Trophoblast cell (in vitro differentiated cells and primary cell): ENCODE results near the gene SEPTIN10.
"Not testable (repeated sequence)": the region's sequence is repeated elsewhere in the genome, so short reads cannot be mapped to it uniquely, and the experiment has no call there.

Source experiments
- DNase-seq, 2 donors: peaks; one replicate each; pipeline ENCODE4 v3.0.0-alpha.2; 2016
- H2AFZ ChIP-seq: 2 replicates; pipeline ENCODE4 v1.6.1; 2013; ENCODE audit warnings: low read length, moderate library complexity, mild to moderate bottlenecking; ENCODE audit not compliant: insufficient read depth, poor library complexity
- H2AK5ac ChIP-seq: 2 replicates; pipeline ENCODE4 v1.6.1; 2013; ENCODE audit warnings: mild to moderate bottlenecking, low read length
- H2BK120ac ChIP-seq: 2 replicates; pipeline ENCODE4 v1.6.1; 2013; ENCODE audit warnings: low read length, mild to moderate bottlenecking, moderate library complexity; ENCODE audit not compliant: insufficient read depth, poor library complexity
- H2BK12ac ChIP-seq: 2 replicates; pipeline ENCODE4 v1.6.1; 2013; ENCODE audit warnings: mild to moderate bottlenecking, low read length, moderate library complexity
- H2BK5ac ChIP-seq: 2 replicates; pipeline ENCODE4 v1.6.1; 2013; ENCODE audit warnings: low read length, low read depth, moderate library complexity, mild to moderate bottlenecking; ENCODE audit not compliant: poor library complexity
- H3K14ac ChIP-seq: 2 replicates; pipeline ENCODE4 v1.6.1; 2013; ENCODE audit warnings: mild to moderate bottlenecking, low read length
- H3K18ac ChIP-seq: 2 replicates; pipeline ENCODE4 v1.6.1; 2013; ENCODE audit warnings: mild to moderate bottlenecking, low read length
- H3K23ac ChIP-seq: 2 replicates; pipeline ENCODE4 v1.6.1; 2013; ENCODE audit warnings: low read length
- H3K27ac ChIP-seq: 2 replicates; pipeline ENCODE4 v1.5.1; 2013; ENCODE audit warnings: low read depth, mild to moderate bottlenecking, inconsistent platforms, low read length, moderate library complexity
- H3K27me3 ChIP-seq: 2 replicates; pipeline ENCODE4 v1.6.1; 2013; ENCODE audit warnings: inconsistent platforms, mild to moderate bottlenecking, low read length, moderate library complexity; ENCODE audit not compliant: insufficient read depth
- H3K36me3 ChIP-seq, 2 experiments: 1 replicate in 1 of 2; 2 replicates in 1 of 2; pipeline ENCODE4 v1.6.1; 2013; ENCODE audit warnings: low read length in 2 of 2, mild to moderate bottlenecking in 2 of 2, moderate library complexity in 1 of 2; ENCODE audit not compliant: insufficient read depth in 2 of 2, control insufficient read depth in 1 of 2
- H3K4ac ChIP-seq: 2 replicates; pipeline ENCODE4 v1.6.1; 2013; ENCODE audit warnings: low read depth, mild to moderate bottlenecking, low read length, moderate library complexity
- H3K4me1 ChIP-seq, 2 experiments: 1 replicate in 1 of 2; 2 replicates in 1 of 2; pipeline ENCODE4 v1.6.1; 2013; ENCODE audit warnings: low read length in 2 of 2, mild to moderate bottlenecking in 2 of 2, moderate library complexity in 1 of 2; ENCODE audit not compliant: insufficient read depth in 2 of 2, control insufficient read depth in 1 of 2
- H3K4me2 ChIP-seq: 2 replicates; pipeline ENCODE4 v1.6.1; 2013; ENCODE audit warnings: inconsistent platforms, mild to moderate bottlenecking, low read length, moderate library complexity
- H3K4me3 ChIP-seq: 2 replicates; pipeline ENCODE4 v1.5.1; 2013; ENCODE audit warnings: mild to moderate bottlenecking, low read depth, low read length, inconsistent platforms
- H3K79me1 ChIP-seq: one replicate; pipeline ENCODE4 v1.6.1; 2013; ENCODE audit warnings: low read length
- H3K79me2 ChIP-seq: 2 replicates; pipeline ENCODE4 v1.6.1; 2013; ENCODE audit warnings: low read length, mild to moderate bottlenecking; ENCODE audit not compliant: control insufficient read depth, insufficient read depth, poor library complexity
- H3K9ac ChIP-seq: 2 replicates; pipeline ENCODE4 v1.6.1; 2013; ENCODE audit warnings: mild to moderate bottlenecking, low read length
- H3K9me3 ChIP-seq: 2 replicates; pipeline ENCODE4 v1.6.1; 2013; ENCODE audit warnings: low read depth, mild to moderate bottlenecking, control low read depth, inconsistent platforms, low read length; ENCODE audit not compliant: insufficient read depth
- H4K12ac ChIP-seq: 2 replicates; pipeline ENCODE4 v1.6.1; 2013; ENCODE audit warnings: low read depth, mild to moderate bottlenecking, low read length, moderate library complexity
- H4K8ac ChIP-seq: 2 replicates; pipeline ENCODE4 v1.6.1; 2013; ENCODE audit warnings: low read depth, mild to moderate bottlenecking, low read length, moderate library complexity
- H4K91ac ChIP-seq: one replicate; pipeline ENCODE4 v1.6.1; 2013; ENCODE audit warnings: low read depth, mild to moderate bottlenecking, low read length, moderate library complexity
- WGBS: extraction: QIAGEN DNeasy Blood & Tissue Kit; methylation state at CpG from one replicate; pipeline ENCODE4 v1.1.7; 2013; ENCODE audit warnings: missing lambda C conversion rate; ENCODE audit not compliant: insufficient read length, insufficient coverage; ENCODE audit errors: extremely low coverage; 5-methylcytosine and 5-hydroxymethylcytosine counted together

Gene SEPTIN10

DNA sequence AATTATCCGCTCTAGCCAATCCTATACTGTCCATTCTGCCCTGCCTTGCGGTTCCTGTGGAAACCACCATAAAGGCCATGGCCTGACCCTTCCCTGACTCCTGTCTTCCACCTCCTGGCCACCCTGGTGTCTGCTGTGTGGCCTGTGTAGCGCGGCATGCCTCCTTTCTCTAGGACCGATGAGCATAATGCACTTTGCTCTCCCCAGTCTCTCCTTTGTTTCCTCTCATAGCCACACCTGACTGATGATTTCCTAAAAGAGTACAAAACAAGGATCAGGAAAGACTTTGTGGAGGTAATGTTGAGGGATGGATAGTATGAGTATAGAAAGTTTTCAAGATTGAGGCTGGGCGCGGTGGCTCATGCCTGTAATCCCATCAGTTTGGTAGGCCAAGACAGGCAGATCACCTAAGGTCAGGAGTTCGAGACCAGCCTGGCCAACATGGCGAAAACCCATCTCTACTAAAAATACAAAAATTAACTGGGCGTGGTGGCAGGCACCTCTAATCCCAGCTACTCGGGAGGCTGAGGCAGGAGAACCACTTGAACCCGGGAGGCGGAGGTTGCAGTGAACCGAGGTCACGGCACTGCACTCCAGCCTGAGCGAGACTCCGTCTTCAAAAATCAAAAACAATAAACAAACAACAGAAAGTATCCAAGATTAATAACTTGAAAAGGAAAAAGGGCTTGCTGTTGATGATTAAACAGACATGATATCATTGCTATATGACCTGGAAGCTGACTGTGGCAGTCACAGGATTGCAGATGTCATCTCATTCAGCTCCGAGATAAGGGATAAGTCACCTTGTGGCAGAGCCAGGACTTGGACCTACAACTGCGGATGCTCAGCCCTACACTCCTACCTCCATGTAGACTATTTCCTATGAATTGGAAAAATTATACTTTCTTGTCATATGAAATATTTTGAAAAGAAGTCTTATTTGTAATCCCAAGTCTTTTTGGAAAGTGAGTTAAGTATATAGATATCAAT lies 17.0 kb upstream of the SEPTIN10 start:
- no peak overlapping the region for H3K23ac ChIP-seq
- H2AFZ ChIP-seq = no peak overlapping the region
- H3K14ac ChIP-seq = no peak overlapping the region
- no peak overlapping the region for H3K4ac ChIP-seq
- peaks cover 2% of the 10 kb centered on the region for H3K9me3 ChIP-seq
- H3K27ac ChIP-seq = peak overlapping the region; percentile 11
- no CpG with 5 or more reads among the region's 19 CpGs for WGBS
- no peaks in the 10 kb centered on the region for H3K36me3 ChIP-seq
- H3K79me2 ChIP-seq = no peaks in the 10 kb centered on the region
- no peaks in the 10 kb centered on the region for H3K27me3 ChIP-seq
- H4K91ac ChIP-seq = peak overlapping the region; percentile 14
- no peak overlapping the region for H3K4me3 ChIP-seq
- H2BK120ac ChIP-seq = no peak overlapping the region
- H3K79me1 ChIP-seq = peaks cover 12% of the 10 kb centered on the region
- H2BK12ac ChIP-seq = peak overlapping the region; percentile 81
- no peak overlapping the region for H2AK5ac ChIP-seq
- H4K12ac ChIP-seq = no peak overlapping the region
- H2BK5ac ChIP-seq = peak overlapping the region; percentile 44
- DNase-seq = peak; percentile 77 to 78
- no peak overlapping the region for H3K18ac ChIP-seq
- H3K4me1 ChIP-seq = peaks cover 7 to 9% of the 10 kb centered on the region in 2 experiments
- H3K4me2 ChIP-seq = no peak overlapping the region
- no peak overlapping the region for H4K8ac ChIP-seq
- H3K9ac ChIP-seq = no peak overlapping the region

DNA sequence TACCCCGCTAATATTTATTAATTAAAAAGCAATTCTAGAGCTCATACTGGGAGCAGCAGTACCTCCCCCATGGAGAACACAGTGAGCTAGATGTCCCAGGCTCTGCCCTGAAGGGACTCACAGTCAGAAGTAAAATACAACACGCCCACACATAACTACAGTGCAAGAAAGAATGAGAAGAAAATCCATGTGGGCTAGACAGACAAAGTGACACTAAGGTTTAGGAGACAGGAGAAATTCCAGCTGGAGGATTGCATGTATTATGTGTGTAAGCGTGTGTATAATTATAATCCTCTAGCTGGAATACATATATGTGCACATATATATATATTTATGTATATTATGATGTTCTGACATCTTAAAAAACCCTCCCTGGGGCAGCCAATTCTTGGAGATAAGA lies 16.1 kb upstream of the SEPTIN10 start:
- Histone ChIP-seq H3K9ac (no peak overlapping the region), H4K91ac (no peak overlapping the region), H2AK5ac (no peak overlapping the region)

DNA sequence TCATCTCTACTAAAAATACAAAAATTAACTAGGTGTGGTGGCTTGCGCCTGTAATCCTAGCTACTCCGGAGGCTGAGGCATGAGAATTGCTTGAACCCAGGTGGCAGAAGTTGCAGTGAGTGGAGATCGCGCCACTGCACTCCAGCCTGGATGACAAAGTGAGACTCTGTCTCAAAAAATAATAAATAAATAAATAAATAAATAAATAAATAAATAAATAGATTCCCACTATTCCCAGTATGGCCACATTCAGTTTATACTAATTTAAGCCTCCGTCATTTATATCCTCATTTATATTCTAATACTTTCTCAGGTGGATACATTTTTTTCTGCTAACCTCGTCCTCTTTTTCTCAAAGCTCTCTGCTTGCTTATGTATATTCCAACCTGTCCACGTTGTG lies 14.6 kb upstream of the SEPTIN10 start:
- not testable (repeated sequence) for H3K9me3 ChIP-seq, H3K9ac ChIP-seq, H3K4ac ChIP-seq, H3K4me2 ChIP-seq, H2AFZ ChIP-seq, H3K14ac ChIP-seq, H2AK5ac ChIP-seq, H2BK120ac ChIP-seq, H3K4me3 ChIP-seq, H3K27ac ChIP-seq, H3K23ac ChIP-seq, H3K79me2 ChIP-seq, H3K18ac ChIP-seq, H4K8ac ChIP-seq, H4K91ac ChIP-seq, DNase-seq, H2BK12ac ChIP-seq, H3K36me3 ChIP-seq, H4K12ac ChIP-seq, H2BK5ac ChIP-seq, H3K27me3 ChIP-seq
- peaks cover 7 to 14% of the 10 kb centered on the region in 2 experiments for H3K4me1 ChIP-seq
- peaks cover 12% of the 10 kb centered on the region for H3K79me1 ChIP-seq
- WGBS = no CpG with 5 or more reads among the region's 7 CpGs

More for the DNA sequence above, 16.1 kb upstream of the SEPTIN10 start:
- Histone ChIP-seq H3K4me2 (no peak overlapping the region), H3K4me1 (peaks cover 7 to 9% of the 10 kb centered on the region in 2 experiments), H2BK120ac (no peak overlapping the region), H3K14ac (no peak overlapping the region), H3K4me3 (no peak overlapping the region), H3K27ac (peak overlapping the region; percentile 13), H3K27me3 (no peaks in the 10 kb centered on the region), H3K4ac (no peak overlapping the region), H4K8ac (no peak overlapping the region), H3K23ac (no peak overlapping the region), H4K12ac (no peak overlapping the region), H3K18ac (no peak overlapping the region), H2BK5ac (no peak overlapping the region), H2BK12ac (no peak overlapping the region), H3K79me2 (no peaks in the 10 kb centered on the region), H2AFZ (no peak overlapping the region), H3K79me1 (peaks cover 12% of the 10 kb centered on the region), H3K36me3 (no peaks in the 10 kb centered on the region), H3K9me3 (peaks cover 2% of the 10 kb centered on the region)
- DNase-seq = peak; percentile 48 to 84
- no CpG with 5 or more reads among the region's 3 CpGs for WGBS

DNA sequence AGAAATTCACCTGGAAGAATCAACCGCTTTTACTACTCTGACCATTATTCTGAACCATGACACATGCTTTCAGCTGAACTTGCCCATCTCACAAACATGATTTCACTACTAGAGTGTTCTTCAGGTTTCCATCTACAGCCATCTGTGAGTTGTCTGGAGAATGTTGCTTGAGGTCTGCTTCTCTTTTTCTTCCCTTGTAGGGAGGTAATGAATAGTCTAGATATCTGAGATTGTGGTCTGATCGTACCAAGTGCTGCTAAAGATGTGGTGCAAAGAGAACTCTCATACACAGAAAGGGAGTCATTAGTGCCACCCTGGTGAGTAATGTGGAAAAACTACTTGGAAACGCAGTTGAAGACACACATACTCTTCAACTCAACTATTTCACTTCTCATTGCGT lies 10.6 kb upstream of the SEPTIN10 start:
- no peaks in the 10 kb centered on the region for H3K36me3 ChIP-seq
- H3K18ac ChIP-seq = no peak overlapping the region
- no peak overlapping the region for H4K8ac ChIP-seq
- H4K91ac ChIP-seq = no peak overlapping the region
- no peak overlapping the region for H3K9ac ChIP-seq
- no peak overlapping the region for H3K4me3 ChIP-seq
- H3K9me3 ChIP-seq = peaks cover 2% of the 10 kb centered on the region
- no peak overlapping the region for H2BK5ac ChIP-seq
- H4K12ac ChIP-seq = no peak overlapping the region
- H3K27ac ChIP-seq = no peak overlapping the region
- no peaks in the 10 kb centered on the region for H3K79me2 ChIP-seq
- peaks cover 0 to 5% of the 10 kb centered on the region in 2 experiments for H3K4me1 ChIP-seq
- no peak overlapping the region for H3K4ac ChIP-seq
- H2AFZ ChIP-seq = no peak overlapping the region
- DNase-seq = no peak
- no peak overlapping the region for H2AK5ac ChIP-seq
- no peak overlapping the region for H3K14ac ChIP-seq
- H2BK120ac ChIP-seq = no peak overlapping the region
- no peak overlapping the region for H3K4me2 ChIP-seq
- H3K79me1 ChIP-seq = no peaks in the 10 kb centered on the region
- no peak overlapping the region for H2BK12ac ChIP-seq
- H3K23ac ChIP-seq = no peak overlapping the region
- no CpG with 5 or more reads among the region's 4 CpGs for WGBS
- H3K27me3 ChIP-seq = no peaks in the 10 kb centered on the region
